ENCODE data around the gene LIN37. TPM values are rescaled to one million over a fixed set of nuclear protein-coding genes. Genes with fewer than 3 reads are reported as not detected.
A peak's percentile ranks its signal among the peaks of the same experiment; 100 is the strongest.

LIN37 gene
- total RNA-seq, 1 donor from 2014 or later, result 8.2 TPM

DNA sequence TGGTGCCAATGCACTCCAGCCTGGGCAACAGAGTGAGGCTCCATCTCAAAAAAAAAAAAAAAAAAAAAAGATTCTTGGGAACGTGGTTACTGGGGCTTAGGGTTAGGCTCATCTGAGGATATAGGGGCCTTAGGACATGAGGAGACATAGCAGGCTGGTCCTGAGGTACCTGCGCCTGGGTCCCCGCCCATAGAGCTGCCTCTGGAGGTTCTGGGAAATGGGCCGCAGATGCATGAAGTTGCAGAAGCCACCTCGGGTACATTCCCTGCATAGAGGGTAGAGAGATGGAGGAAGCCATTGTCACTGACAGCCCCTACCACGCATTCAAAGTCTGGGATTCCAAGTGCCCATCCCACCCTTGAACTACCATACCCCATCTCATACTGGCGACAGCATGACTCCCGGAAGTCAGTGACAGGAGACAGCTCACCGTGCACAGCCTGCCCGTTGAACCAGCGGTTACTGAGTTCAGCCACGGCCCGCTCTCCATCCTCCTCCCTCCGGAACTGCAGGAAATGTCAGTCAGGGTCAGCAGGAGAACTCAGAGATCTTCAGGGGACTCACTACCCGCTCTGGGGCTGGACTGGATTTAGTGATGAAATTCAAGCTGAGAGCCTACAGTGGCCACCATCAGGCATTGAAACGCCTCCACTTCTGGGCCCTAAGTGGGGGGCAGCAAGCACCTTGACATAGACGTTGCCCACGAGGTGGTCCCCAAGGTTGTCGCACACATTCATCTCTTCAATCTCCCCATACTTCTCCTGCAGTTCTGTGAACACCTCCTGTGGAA lies 4.5 kb upstream of the LIN37 start:
- ATAC-seq (no peak), DNase-seq (ENCODE audit: missing footprints) (no peak)
- intact Hi-C loops (cut with DNase I), result loop anchor here (10.0 kb wide), 1 partner anchor 371 kb away; the partner anchor contains the start of genes OVOL3, POLR2I and TBCB

DNA sequence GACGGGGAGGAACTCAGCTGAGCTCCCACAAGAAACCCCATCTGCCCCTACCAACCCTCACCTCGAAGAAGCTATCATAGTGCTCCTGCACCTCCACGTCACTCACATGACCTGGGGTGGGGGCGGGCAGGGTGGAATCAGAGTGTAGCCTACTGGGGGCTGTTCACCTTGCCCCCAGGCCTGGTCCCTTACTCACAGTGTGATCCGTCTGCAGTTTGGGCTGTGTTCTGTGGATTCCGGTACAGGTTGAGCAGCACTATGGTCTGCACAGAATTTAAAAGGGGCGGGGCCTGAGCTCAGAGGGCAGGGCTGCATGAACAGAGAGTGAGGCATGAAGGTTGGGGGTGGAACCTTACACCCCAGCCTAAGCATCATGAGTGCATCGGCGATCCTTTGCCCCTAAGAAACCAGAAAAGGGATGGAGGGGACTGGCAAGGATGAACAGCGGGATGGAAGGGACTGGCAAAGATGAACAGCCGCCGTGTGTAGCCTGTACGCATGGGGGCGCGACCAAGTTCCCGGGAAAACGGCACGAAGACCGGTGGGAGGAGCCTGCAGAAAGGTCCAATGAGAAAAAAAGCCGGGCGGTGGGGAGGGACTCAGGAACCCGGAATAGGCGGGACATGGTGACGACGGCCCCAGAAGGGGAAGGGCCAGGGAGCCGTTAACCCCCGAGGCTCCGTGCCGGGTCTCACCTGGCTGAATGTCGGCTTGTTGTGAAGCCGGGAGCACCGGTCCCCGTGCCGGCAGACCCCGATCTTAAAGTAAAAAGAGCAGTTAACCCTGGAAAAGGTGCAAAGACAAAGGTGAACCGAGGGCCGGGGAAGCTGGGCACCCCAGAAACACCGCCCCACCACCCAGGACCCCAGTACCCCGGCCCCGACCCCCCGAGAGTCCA lies 3.7 kb upstream of the LIN37 start:
- ATAC-seq (peak; percentile 73), DNase-seq (ENCODE audit: missing footprints) (peak; percentile 96)
- intact Hi-C loops (cut with DNase I), result loop anchor here (1.0 to 10.0 kb wide), 4 partner anchors 27 to 370 kb away; partner anchors contain the start of genes COX6B1, OVOL3, POLR2I and TBCB

DNA sequence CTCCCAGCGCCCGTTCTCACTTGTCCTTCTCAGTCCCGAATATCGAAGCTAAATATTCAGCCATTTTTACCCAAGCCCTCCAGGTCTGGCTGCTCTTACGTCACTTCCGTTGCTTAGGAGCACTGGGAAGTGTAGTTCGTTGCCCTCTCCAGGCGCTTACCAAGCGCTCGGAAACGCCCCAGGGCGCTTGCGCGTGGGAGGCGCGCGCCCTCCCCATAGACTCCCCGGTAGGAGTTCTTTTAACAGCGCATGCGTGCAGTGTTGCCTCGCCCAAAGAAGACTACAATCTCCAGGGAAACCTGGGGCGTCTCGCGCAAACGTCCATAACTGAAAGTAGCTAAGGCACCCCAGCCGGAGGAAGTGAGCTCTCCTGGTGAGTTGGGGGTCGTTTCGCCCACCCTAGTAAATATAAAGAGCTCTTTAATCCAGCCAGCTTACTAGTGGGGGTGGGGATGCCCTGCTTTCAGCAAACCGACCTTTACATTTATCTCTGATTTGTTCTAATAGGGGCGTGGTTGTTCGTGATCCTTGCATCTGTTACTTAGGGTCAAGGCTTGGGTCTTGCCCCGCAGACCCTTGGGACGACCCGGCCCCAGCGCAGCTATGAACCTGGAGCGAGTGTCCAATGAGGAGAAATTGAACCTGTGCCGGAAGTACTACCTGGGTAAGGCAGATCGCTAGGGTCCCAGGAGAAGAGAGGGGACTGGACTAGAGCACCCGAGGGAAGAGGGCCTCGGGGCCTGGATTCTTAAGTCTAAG lies 2.9 kb upstream of the LIN37 start, which contains the start of the genes PSENEN and U2AF1L4:
PSENEN (plus strand) TSS at position 324 of the 759 bp plus-strand sequence; CDS start at position 604, 280 bp downstream.
U2AF1L4 (minus strand) TSS at position 91 of the 759 bp plus-strand sequence; CDS start at position 64, 27 bp downstream.
- peak; percentile 98 for DNase-seq (ENCODE audit: missing footprints)
- ATAC-seq, result peak; percentile 83
- intact Hi-C loops (cut with DNase I), result loop anchor here (1.0 to 10.0 kb wide), 4 partner anchors 28 to 369 kb away; partner anchors contain the start of genes COX6B1, OVOL3, POLR2I and TBCB

DNA sequence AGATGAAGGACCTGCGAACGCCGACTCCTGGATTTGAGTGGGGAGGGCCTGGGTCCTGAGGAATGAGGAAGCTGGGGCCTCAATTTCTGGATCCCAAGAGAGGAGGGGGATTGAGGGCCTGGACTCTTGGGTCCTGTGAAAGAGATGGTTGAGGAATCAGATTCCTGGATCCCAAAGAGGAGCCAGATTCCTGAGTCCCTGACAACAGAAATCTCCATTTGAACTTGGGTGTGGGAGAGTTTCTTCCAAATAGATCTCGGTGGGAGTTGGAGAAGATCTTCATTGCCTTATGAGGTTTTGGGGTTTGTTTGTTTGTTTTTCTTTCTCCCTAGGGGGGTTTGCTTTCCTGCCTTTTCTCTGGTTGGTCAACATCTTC lies 2.3 kb upstream of the LIN37 start:
- no peak for ATAC-seq

DNA sequence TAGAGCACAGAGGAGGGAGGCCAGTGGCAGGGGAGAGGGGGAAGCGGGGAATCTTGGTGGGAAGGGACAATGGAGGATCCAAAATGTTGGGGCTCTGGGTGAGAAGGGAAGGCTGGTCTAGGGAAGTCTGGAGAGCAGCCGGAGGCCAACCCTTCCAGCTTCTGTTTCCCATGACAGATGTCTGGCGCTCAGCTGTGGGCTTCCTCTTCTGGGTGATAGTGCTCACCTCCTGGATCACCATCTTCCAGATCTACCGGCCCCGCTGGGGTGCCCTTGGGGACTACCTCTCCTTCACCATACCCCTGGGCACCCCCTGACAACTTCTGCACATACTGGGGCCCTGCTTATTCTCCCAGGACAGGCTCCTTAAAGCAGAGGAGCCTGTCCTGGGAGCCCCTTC lies 1.8 kb upstream of the LIN37 start:
- intact Hi-C loops (cut with DNase I), result loop anchor here (5.0 to 10.0 kb wide), 2 partner anchors 99 to 368 kb away; partner anchors contain the start of genes COX6B1, OVOL3, POLR2I and TBCB

More for the DNA sequence above, 2.3 kb upstream of the LIN37 start:
- intact Hi-C loops (cut with DNase I), result loop anchor here (5.0 to 10.0 kb wide), 2 partner anchors 99 to 369 kb away; partner anchors contain the start of genes COX6B1, OVOL3, POLR2I and TBCB
- DNase-seq (ENCODE audit: missing footprints), result no peak

DNA sequence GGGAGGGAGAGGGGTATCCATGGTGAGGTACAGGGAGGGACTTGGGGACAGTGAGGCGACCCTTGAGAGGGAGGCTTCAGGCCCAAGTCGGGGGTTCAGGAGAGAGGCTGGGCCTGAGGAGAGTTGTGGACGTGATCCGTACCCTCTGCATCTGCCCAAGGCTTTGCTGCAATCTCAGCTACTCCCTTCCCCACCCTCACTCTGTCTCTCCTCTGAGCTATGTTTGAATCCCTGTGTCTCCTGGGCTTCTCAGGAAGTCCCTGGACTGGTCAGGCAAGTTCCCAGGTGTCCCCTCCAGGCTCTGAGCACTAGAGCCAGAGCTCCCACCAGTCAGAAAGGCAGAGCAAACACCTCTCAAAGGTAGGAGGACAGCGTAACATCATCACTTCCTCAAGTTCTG lies 1.8 kb downstream of the LIN37 start:
- DNase-seq (ENCODE audit: missing footprints) (peak; percentile 47), ATAC-seq (no peak)
- intact Hi-C loops (cut with DNase I), result no loop called here

More for the DNA sequence above, 1.8 kb upstream of the LIN37 start:
- DNase-seq (ENCODE audit: missing footprints) (peak; percentile 64), ATAC-seq (no peak)

DNA sequence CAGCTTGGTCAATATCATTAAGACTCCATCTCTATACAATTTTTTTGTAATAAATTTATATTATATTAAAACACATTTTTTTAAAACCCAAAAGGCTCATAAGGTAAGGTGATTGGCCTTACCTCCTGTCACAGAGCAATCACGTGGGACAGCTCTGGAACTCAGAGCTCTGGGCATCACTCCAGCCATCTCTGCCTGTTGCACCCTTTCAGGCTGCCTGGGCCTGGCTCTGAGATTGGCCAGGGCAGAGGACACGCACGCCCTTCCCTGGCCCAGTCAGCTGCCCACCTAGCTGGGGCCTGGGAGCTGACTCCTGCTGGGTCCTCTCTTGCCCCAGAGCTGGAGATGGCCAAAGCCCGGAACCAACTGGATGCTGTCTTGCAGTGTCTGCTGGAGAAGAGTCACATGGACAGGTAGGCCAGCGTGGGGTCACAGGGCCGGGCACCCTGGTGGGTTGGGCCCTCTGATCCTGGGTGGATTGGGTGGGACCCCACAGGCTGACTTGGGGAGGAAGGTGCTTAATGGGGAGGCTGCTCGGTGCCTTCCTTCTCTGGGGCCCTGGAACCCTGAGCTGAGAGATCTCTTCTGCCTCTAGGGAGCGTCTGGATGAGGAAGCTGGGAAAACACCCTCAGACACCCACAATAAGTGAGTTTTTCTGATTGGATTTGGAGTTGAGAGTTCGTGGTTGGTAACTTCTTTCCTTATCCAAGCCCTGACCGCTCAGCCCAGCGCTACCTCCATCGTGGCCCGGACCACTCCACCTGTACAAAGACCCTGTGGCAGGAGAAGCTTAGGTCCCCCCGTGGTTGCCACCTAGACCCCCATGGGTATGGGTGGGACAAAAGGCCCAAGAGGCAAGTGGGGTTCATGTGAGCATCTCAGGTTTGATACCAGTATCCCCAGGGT lies 3.7 kb downstream of the LIN37 start:
- ATAC-seq (no peak), DNase-seq (ENCODE audit: missing footprints) (peak; percentile 69)
- intact Hi-C loops (cut with DNase I), result no loop called here

DNA sequence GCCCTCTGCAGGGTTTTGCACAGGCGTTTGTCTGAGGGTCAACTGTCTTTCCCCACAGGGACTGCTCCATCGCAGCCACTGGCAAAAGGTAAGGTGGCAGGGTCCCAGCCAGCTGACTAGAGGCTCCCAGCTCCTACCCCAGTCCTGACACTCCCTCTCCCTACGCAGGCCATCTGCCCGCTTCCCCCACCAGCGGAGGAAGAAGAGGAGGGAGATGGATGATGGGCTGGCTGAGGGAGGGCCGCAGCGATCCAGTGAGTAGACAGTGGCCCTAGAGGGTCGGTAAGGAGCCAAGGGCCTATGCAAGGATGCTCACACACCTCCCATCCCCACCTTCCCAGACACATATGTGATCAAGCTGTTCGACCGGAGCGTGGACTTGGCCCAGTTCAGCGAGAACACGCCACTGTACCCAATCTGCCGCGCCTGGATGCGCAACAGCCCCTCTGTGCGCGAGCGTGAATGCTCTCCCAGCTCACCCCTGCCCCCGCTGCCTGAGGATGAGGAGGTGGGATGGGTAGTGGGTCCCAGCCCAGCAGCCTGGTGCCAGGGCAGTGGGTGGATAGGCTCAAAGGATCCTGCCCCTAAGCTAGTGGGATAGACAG lies 4.5 kb downstream of the LIN37 start:
- DNase-seq (ENCODE audit: missing footprints) (peak; percentile 63), ATAC-seq (no peak)
- intact Hi-C loops (cut with DNase I), result no loop called here

DNA sequence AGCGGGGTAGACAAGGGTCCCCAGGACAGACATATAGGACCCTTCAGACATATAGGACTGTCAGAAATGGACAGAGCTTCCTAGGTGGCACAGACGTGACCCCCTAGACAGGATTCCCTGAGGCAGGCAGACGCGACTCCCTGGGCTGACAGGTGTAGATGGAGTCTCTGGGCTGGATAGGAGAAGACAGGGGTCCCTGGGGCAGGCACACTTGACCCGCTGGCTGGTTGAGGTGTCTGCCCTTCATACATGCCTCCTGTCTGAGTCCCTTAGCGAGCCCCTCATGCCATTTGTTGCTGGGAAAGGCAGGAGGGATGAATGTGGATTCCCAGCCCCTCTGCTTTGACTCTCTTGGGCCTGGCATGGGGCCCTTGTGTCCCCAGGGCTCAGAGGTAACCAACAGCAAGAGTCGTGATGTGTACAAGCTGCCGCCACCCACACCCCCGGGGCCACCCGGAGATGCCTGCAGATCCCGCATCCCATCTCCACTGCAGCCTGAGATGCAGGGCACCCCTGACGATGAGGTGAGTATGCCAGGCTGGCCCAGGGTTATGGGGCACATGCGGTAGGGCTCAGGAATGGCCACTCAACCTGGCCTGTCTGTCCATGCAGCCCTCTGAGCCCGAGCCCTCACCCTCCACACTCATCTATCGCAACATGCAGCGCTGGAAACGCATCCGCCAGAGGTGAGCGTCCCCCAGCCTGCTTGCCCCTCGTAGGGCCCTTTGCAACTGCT lies 5.4 kb downstream of the LIN37 start:
- intact Hi-C loops (cut with DNase I), result no loop called here
- ATAC-seq (no peak), DNase-seq (ENCODE audit: missing footprints) (peak; percentile 63)

DNA sequence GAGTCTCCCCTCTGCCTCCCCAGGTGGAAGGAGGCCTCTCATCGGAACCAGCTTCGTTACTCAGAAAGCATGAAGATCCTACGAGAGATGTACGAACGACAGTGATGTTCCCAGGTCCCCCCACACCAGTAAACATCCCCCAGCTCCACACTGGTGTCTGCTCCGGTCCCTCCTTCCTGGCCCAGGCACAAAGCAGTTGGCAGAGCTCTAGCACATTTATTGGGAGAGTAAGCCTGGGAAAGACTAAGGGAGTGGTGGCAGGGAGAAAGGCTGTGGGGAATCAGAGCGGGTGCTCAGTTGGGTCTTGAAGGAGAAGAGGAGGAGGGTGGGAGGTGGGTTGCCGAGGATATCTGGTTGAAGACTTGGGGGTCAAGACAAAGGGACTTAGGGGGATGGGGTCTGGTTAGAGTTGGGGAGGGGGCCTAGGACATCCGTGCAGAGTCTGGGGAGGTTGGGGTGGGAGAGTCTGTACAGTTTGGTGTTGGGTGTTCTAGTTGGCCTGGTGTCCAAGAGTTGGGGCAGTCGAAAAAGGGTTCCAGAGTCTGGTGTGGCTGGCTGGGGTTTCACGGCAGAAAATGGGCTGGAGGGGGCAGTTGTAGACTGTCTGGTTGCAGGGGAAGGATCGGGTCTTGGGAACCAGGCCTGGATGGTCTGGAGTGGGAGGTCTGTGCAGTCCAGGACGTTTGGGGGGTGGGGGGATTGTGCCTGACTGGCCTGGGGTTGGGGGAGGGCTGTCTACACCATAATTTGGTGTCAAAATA lies 6.2 kb downstream of the LIN37 start:
- intact Hi-C loops (cut with DNase I), result no loop called here
- peak; percentile 20 for DNase-seq (ENCODE audit: missing footprints)

DNA sequence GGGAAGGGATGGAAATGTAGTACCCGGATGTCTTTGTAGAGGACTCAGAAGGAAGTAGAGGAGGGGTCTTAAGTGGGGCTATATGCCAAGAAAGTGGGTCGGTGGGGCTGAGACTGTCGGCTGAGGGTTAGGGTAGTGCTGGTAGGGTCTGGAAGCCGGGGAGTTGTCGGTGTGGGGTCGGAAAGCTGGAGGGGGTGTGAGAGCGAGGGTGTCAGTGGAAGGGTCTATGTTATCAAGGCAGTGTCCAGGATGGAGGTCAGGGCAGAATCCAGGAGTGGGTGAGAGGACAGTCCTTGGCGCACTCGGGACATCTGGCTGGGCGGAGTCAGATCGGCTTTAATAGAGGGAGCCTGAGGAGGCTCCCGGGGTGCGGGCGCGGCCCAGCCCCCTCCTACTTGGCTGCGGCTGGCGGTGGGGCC lies 6.8 kb downstream of the LIN37 start:
- intact Hi-C loops (cut with DNase I), result no loop called here
- ATAC-seq (peak; percentile 56), DNase-seq (ENCODE audit: missing footprints) (no peak)

More for the DNA sequence above, 6.2 kb downstream of the LIN37 start:
- no peak for ATAC-seq

DNA sequence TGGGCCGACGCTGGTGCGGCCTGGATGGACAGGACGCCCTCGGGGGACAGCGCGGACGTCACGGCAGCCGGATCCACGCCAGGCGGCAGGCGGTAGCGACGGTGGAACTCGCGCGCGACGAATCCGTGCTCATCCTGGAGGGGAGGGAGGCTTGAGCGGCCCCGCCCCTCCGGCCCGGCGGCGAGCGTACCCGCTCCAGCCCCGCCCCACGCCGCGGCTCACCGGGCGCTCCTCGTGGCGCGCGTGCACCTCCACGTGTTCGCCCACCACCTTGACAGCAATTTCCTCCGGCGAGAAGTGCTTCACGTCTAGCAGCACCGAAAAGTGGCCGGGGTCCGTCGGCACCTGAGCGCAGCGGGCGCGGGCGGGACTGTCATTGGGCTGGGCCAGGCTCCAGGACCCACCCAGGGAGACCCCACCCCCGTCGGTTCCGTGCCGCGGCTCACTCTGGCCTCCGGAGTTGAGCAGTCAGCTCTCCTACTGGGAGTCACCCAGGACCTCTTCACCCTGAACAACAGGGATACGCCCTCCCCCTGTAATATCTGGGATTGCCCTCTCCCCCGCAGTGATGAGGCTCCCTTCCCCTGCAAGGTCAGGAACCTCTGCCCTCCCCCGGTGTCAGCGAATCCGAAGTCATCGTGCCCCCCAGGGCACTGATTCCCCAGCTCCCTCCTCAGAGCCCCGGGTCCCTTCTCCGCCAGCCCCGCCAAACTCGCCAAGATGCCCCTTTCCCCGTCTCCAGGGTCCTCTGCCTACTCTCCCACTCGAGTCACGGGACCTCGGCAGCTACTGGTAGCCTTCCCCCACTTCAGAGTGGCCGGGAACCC lies 7.4 kb downstream of the LIN37 start:
- intact Hi-C loops (cut with DNase I), result no loop called here
- peak; percentile 61 for ATAC-seq

DNA sequence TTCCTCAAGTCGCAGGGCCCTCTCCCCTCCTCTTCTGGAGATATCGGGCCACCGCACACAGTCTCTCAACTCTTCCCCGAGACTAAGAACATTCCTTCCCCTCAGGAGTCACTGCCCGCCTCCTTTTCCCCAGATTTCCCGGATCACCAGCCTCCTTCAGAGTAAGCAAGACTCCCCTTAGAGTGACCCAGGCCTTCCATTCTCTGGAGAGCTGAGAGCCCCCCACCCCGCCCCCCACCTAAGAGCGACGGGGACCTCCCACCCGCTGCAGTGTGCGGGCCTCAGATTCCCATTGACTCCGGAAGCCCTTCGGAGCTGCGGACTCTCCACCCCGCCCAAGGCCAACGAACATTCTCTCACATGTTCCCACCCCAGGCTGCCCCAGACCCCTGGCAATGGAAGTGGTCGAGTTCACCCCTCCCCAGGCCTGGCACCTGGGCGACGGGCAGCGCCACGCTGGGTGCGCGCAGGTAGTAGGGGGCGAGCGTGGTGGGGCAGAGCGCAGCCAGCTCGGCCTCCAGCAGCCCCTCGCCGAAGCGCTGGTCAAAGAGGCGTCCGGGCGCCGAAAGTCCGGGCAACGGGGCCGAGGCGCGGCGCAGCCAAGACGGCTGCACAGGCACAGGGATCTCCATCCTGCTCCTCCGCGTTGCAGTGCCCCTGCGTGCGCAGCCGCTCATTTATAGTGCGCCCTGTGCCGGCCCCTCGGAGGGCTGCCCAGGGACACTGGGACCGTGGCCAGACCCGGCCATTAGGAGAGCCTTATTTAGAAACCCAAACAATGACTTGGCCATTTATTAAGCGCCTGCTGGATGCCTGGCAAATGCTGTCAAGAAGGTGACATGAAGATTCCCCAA lies 8.2 kb downstream of the LIN37 start, which contains the start of gene HSPB6:
HSPB6 (minus strand) TSS at position 653 of the 854 bp plus-strand sequence; CDS start at position 632, 21 bp downstream.
- intact Hi-C loops (cut with DNase I), result loop anchor here (1.0 kb wide), 1 partner anchor 40 kb away; no protein-coding TSS in a partner anchor
- DNase-seq (ENCODE audit: missing footprints) (peak; percentile 88), ATAC-seq (peak; percentile 43)

More for the DNA sequence above, 7.4 kb downstream of the LIN37 start:
- DNase-seq (ENCODE audit: missing footprints), result peak; percentile 94
